A549 (cell line): ENCODE data around the gene TUBB1. TPM values are rescaled to one million over a fixed set of nuclear protein-coding genes. Genes with fewer than 3 reads are reported as not detected.

Experiments used
- ATAC-seq, 2 experiments: fragments of 200-7000 bp in 1 of 2; fragments of >200 bp in 1 of 2; cut with Nextera tagmentation in 1 of 2; cut with Tn5 transposase in 1 of 2; 3 replicates each; pipeline versions ENCODE4 v1.8.0 to v1.9.1; 2018 to 2020; ENCODE audit warnings: mild to moderate bottlenecking in 1 of 2, moderate library complexity in 1 of 2
- CTCF ChIA-PET: fragments of 300-600 bp; sonication (Branson Sonifier 250); formaldehyde crosslinking; extraction: SDS; loops from one replicate; lab custom pipeline; 2021; ENCODE audit warnings: antibody characterized with exemption, inconsistent platforms; lab: Yijun Ruan, JAX
- POLR2A ChIA-PET: fragments of 350-600 bp; formaldehyde crosslinking; extraction: SDS; loops from one replicate; lab custom pipeline; 2021; ENCODE audit warnings: antibody characterized with exemption, inconsistent platforms; lab: Yijun Ruan, JAX
- DNase-seq, 2 experiments: peaks; one replicate each; pipeline versions ENCODE4 v3.0.0 to v3.0.0-alpha.2; 2011 to 2016; ENCODE audit warnings: low read depth in 1 of 2, low spot score in 1 of 2
- FAIRE-seq: peaks from 2 replicates; lab custom pipeline; 2011; peaks lifted over from hg19 to GRCh38; lab: Jason Lieb, UNC
- H3K27ac ChIP-seq, 2 experiments: fragments of >200 bp; sonication (Bioruptor Twin); formaldehyde crosslinking; 3 replicates each; pipeline ENCODE4 v1.5.1; 2016 to 2017
- H3K4me1 ChIP-seq: fragments of >200 bp; sonication (Bioruptor Twin); formaldehyde crosslinking; 3 replicates; pipeline ENCODE4 v1.6.1; 2016
- H3K4me2 ChIP-seq: fragments of >200 bp; sonication (Bioruptor Twin); formaldehyde crosslinking; 3 replicates; pipeline ENCODE4 v1.6.1; 2016
- H3K4me3 ChIP-seq: fragments of >200 bp; sonication (Bioruptor Twin); formaldehyde crosslinking; 3 replicates; pipeline ENCODE4 v1.5.1; 2016
- H3K9me3 ChIP-seq: fragments of >200 bp; sonication (Bioruptor Twin); formaldehyde crosslinking; 3 replicates; pipeline ENCODE4 v1.6.1; 2016
- BHLHE40 ChIP-seq: IDR thresholded peaks from 2 replicates; pipeline ENCODE4 v1.6.1; 2012; ENCODE audit warnings: low read depth, low read length, inconsistent platforms
- CBX2 ChIP-seq: fragments of 200-600 bp; sonication (generic); IDR thresholded peaks from 2 replicates; pipeline ENCODE4 v1.6.1; 2016; ENCODE audit warnings: low read depth, mild to moderate bottlenecking, borderline replicate concordance
- CBX8 ChIP-seq: fragments of 200-600 bp; sonication (generic); IDR thresholded peaks from 2 replicates; pipeline ENCODE4 v1.6.1; 2016
- CEBPB ChIP-seq, 2 experiments: fragments of >200 bp in 1 of 2; sonication (Bioruptor Twin) in 1 of 2; formaldehyde crosslinking in 1 of 2; IDR thresholded peaks; 2 replicates each; pipeline ENCODE4 v1.6.1; 2012 to 2016
- EP300 ChIP-seq, 2 experiments: fragments of >200 bp; sonication (Bioruptor Twin); formaldehyde crosslinking; IDR thresholded peaks; 2 replicates in 1 of 2; 3 replicates in 1 of 2; pipeline ENCODE4 v1.6.1; 2016 to 2017
- FOSL2 ChIP-seq, 2 experiments: fragments of 450-650 bp in 1 of 2; fragments of >200 bp in 1 of 2; sonication (Bioruptor Twin) in 1 of 2; formaldehyde crosslinking; IDR thresholded peaks; 2 replicates each; pipeline versions ENCODE4 v1.5.0 to v1.6.1; 2016 to 2020; ENCODE audit warnings: mild to moderate bottlenecking in 1 of 2, moderate library complexity in 1 of 2
- GATA3 ChIP-seq: IDR thresholded peaks from 2 replicates; pipeline ENCODE4 v1.6.1; 2012; ENCODE audit warnings: borderline replicate concordance
- HDAC2 ChIP-seq: fragments of 200-600 bp; sonication (generic); IDR thresholded peaks from 2 replicates; pipeline ENCODE4 v1.6.1; 2016
- HES2 ChIP-seq: fragments of >200 bp; sonication (Bioruptor Twin); formaldehyde crosslinking; IDR thresholded peaks from 2 replicates; pipeline ENCODE4 v1.6.1; 2016
- HEYL ChIP-seq: fragments of 250-450 bp; sonication (Bioruptor Pico); IDR thresholded peaks from 2 replicates; pipeline ENCODE4 v1.8.0; 2021; ENCODE audit warnings: mild to moderate bottlenecking, moderate library complexity
- HMGXB4 ChIP-seq: fragments of 250-450 bp; sonication (Bioruptor Pico); IDR thresholded peaks from 2 replicates; pipeline ENCODE4 v1.5.0; 2021; ENCODE audit warnings: mild to moderate bottlenecking, moderate library complexity, borderline replicate concordance
- JUN ChIP-seq, 2 experiments: fragments of >200 bp; sonication (Bioruptor Twin); formaldehyde crosslinking; IDR thresholded peaks; 2 replicates in 1 of 2; 3 replicates in 1 of 2; pipeline ENCODE4 v1.6.1; 2016 to 2017
- MAZ ChIP-seq: fragments of 150-350 bp; IDR thresholded peaks from 2 replicates; pipeline ENCODE4 v1.6.1; 2014; ENCODE audit warnings: antibody characterized with exemption, low read depth, low read length, borderline replicate concordance
- MYC ChIP-seq: IDR thresholded peaks from 2 replicates; pipeline ENCODE4 v1.6.1; 2012; ENCODE audit warnings: mild to moderate bottlenecking, inconsistent platforms, low read length, improper control_type of control experiment, borderline replicate concordance
- PBX3 ChIP-seq: IDR thresholded peaks from 2 replicates; pipeline ENCODE4 v1.6.1; 2012
- PHF8 ChIP-seq: fragments of 200-600 bp; sonication (generic); IDR thresholded peaks from 2 replicates; pipeline ENCODE4 v1.6.1; 2016; ENCODE audit warnings: low read depth, mild to moderate bottlenecking, antibody characterized with exemption, moderate library complexity, borderline replicate concordance
- RARB ChIP-seq: fragments of 250-450 bp; sonication (Bioruptor Pico); IDR thresholded peaks from 2 replicates; pipeline ENCODE4 v1.8.0; 2021; ENCODE audit warnings: mild to moderate bottlenecking, moderate library complexity
- TFCP2L1 ChIP-seq: fragments of 250-450 bp; sonication (Bioruptor Pico); IDR thresholded peaks from 2 replicates; pipeline ENCODE4 v1.5.0; 2021; ENCODE audit warnings: mild to moderate bottlenecking
- WGBS: methylation state at CpG from one replicate; pipeline ENCODE4 v1.1.6; 2017; ENCODE audit errors: missing lambda C conversion rate; 5-methylcytosine and 5-hydroxymethylcytosine counted together
- polyA plus RNA-seq, 4 experiments: library from polyadenylated mRNA; depleted of rRNA in 3 of 4; stranded (reverse); fragments of >200 nt; fragmentation: RNase III in 1 of 4; extraction: RNeasy Plus Mini Kit Qiagen cat#74134 plus additional on column Dnase treatment in 1 of 4; gene quantifications; 2 replicates in 3 of 4; 3 replicates in 1 of 4; pipeline ENCODE4 v1.2.3, GENCODE V29; 2011 to 2017
- TF ChIP-seq, protein P1 (sequence below): fragments of >200 bp; sonication (Bioruptor Twin); formaldehyde crosslinking; IDR thresholded peaks from 3 replicates; pipeline ENCODE4 v1.6.1; 2016
- TF ChIP-seq, protein P2 (sequence below): fragments of >200 bp; sonication (Bioruptor Twin); formaldehyde crosslinking; IDR thresholded peaks from 3 replicates; pipeline ENCODE4 v1.5.1; 2016
- TF ChIP-seq, protein P3 (sequence below): fragments of 250-450 bp; sonication (Bioruptor Pico); IDR thresholded peaks from 2 replicates; pipeline ENCODE4 v1.5.0; 2020; ENCODE audit warnings: low read depth, mild to moderate bottlenecking, moderate library complexity
- TF ChIP-seq, protein P4 (sequence below): fragments of 150-350 bp; IDR thresholded peaks from 2 replicates; pipeline ENCODE4 v1.6.1; 2014; ENCODE audit warnings: low read depth, mild to moderate bottlenecking, low read length

The TUBB1 gene
- polyA plus RNA-seq, 2 of the 4 experiments (the other 2 are of a cell fraction), result 0.03 TPM; not detected in 1

GRCh38 chr20:59015812-59016711, 3.2 kb upstream of the TUBB1 start (continued):
- TF ChIP-seq HEYL (CRISPR knock-in tag), result no peak

GRCh38 chr20:59016795-59017492, 2.3 kb upstream of the TUBB1 start:
- TF ChIP-seq HDAC2 (no peak), TFCP2L1 (no peak), RARB (CRISPR knock-in tag) (no peak), PBX3 (no peak), PHF8 (no peak), HES2 (no peak), MAZ (no peak)
- Histone ChIP-seq H3K4me3 (no peak overlapping the region), H3K9me3 (no peaks in the 10 kb centered on the region), H3K4me1 (no peaks in the 10 kb centered on the region), H3K4me2 (no peak overlapping the region), H3K27ac (no peak overlapping the region)
- FAIRE-seq, result no peak
- ATAC-seq, result no peak
- no peak for DNase-seq
- WGBS, result 75% methylated on average over 4 of the region's 4 CpGs
- ChIA-PET CTCF (interaction anchor here (1.5 kb wide), 1 partner anchor 79 kb away, joined by 3 read pairs; no protein-coding TSS in a partner anchor), POLR2A (interaction anchor here (1.3 kb wide), 1 partner anchor 15 kb away, joined by 7 read pairs; the partner anchor contains the start of gene ATP5F1E)

DNA sequence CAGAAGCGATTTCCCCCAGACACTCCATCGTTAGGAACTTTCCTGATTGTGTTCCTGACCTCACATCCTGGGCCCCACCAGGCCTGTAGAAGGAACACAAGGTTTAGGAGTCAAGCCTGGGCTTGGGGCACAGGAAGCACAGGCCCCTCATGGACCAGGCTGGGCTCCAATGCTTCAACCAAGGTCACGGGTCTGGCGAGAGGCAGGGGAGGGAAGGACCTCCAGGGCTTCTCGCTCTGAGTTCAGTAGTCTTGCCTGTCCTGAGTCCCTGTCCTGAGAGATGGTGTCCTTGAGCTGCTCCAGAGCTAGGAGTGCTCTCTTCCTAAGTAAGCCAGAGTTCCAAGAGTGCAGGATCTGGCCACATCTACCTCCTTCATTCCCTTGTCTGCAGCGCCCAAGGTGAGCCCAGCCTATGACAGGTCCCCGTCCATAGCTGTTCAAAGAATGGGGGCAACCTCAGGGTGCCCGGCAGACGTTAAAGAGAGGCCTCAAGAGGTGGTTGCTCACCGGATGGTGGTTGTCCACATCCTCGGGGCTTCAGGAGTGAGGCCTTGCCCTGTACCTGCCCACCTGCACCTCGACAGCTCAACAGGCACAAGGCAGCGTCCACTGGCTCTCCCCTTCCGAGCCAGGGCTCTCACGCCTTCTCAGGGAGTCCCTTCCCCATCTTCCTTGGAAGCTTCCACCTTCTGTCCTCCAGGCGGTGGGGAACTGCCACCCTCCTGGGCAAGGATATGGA, 1.6 kb upstream of the TUBB1 start:
- WGBS, result 86% methylated on average over 15 of the region's 16 CpGs
- H3K4me2 ChIP-seq, result no peak overlapping the region
- no peak overlapping the region for H3K27ac ChIP-seq
- ChIA-PET POLR2A (interaction anchor here (1.3 kb wide), 1 partner anchor 14 kb away, joined by 7 read pairs; the partner anchor contains the start of gene ATP5F1E), CTCF (interaction anchor here (1.0 to 1.5 kb wide), 2 partner anchors 70 to 78 kb away, joined by 3 to 4 read pairs; no protein-coding TSS in a partner anchor)
- ATAC-seq (no peak), DNase-seq (no peak), FAIRE-seq (no peak)
- no peak overlapping the region for H3K4me3 ChIP-seq
- no peaks in the 10 kb centered on the region for H3K9me3 ChIP-seq
- no peaks in the 10 kb centered on the region for H3K4me1 ChIP-seq
- TF ChIP-seq FOSL2 (IDR thresholded peaks at IDR 0.05) (no peak), FOSL2 (CRISPR knock-in tag; IDR thresholded peaks at IDR 0.05) (no peak), HMGXB4 (no peak), CBX8 (no peak), GATA3 (no peak), BHLHE40 (no peak), CBX2 (no peak), JUN (IDR thresholded peaks at IDR 0.05) (no peak), CEBPB (IDR thresholded peaks at IDR 0.05) (no peak), EP300 (IDR thresholded peaks at IDR 0.05) (no peak), MYC (no peak), HES2 (no peak)
- TF ChIP-seq, protein P1, sequence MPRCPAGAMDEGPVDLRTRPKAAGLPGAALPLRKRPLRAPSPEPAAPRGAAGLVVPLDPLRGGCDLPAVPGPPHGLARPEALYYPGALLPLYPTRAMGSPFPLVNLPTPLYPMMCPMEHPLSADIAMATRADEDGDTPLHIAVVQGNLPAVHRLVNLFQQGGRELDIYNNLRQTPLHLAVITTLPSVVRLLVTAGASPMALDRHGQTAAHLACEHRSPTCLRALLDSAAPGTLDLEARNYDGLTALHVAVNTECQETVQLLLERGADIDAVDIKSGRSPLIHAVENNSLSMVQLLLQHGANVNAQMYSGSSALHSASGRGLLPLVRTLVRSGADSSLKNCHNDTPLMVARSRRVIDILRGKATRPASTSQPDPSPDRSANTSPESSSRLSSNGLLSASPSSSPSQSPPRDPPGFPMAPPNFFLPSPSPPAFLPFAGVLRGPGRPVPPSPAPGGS, result no peak
- TF ChIP-seq, protein P2, sequence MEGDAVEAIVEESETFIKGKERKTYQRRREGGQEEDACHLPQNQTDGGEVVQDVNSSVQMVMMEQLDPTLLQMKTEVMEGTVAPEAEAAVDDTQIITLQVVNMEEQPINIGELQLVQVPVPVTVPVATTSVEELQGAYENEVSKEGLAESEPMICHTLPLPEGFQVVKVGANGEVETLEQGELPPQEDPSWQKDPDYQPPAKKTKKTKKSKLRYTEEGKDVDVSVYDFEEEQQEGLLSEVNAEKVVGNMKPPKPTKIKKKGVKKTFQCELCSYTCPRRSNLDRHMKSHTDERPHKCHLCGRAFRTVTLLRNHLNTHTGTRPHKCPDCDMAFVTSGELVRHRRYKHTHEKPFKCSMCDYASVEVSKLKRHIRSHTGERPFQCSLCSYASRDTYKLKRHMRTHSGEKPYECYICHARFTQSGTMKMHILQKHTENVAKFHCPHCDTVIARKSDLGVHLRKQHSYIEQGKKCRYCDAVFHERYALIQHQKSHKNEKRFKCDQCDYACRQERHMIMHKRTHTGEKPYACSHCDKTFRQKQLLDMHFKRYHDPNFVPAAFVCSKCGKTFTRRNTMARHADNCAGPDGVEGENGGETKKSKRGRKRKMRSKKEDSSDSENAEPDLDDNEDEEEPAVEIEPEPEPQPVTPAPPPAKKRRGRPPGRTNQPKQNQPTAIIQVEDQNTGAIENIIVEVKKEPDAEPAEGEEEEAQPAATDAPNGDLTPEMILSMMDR, result no peak
- TF ChIP-seq, protein P3, sequence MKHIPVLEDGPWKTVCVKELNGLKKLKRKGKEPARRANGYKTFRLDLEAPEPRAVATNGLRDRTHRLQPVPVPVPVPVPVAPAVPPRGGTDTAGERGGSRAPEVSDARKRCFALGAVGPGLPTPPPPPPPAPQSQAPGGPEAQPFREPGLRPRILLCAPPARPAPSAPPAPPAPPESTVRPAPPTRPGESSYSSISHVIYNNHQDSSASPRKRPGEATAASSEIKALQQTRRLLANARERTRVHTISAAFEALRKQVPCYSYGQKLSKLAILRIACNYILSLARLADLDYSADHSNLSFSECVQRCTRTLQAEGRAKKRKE (CRISPR knock-in tag), result no peak
- TF ChIP-seq, protein P4, sequence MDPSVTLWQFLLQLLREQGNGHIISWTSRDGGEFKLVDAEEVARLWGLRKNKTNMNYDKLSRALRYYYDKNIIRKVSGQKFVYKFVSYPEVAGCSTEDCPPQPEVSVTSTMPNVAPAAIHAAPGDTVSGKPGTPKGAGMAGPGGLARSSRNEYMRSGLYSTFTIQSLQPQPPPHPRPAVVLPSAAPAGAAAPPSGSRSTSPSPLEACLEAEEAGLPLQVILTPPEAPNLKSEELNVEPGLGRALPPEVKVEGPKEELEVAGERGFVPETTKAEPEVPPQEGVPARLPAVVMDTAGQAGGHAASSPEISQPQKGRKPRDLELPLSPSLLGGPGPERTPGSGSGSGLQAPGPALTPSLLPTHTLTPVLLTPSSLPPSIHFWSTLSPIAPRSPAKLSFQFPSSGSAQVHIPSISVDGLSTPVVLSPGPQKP, result no peak
